H9 (cell line): ENCODE results near the gene PPP1R14C. TPM values are rescaled to one million over a fixed set of nuclear protein-coding genes. Genes with fewer than 3 reads are reported as not detected.
A peak's percentile ranks its signal among the peaks of the same experiment; 100 is the strongest.

Experiments
- DNase-seq: peaks from one replicate; pipeline ENCODE4 v3.0.0-alpha.2; 2017
- H2AFZ ChIP-seq: one replicate; pipeline ENCODE4 v1.6.1; 2013; ENCODE audit warnings: mild to moderate bottlenecking, low read length, control low read depth, moderate library complexity
- H2AK5ac ChIP-seq: 2 replicates; pipeline ENCODE4 v1.6.1; 2013; ENCODE audit warnings: low read length, control low read depth, mixed read lengths; ENCODE audit not compliant: insufficient read length
- H2BK120ac ChIP-seq: one replicate; pipeline ENCODE4 v1.6.1; 2013; ENCODE audit warnings: low read depth, mild to moderate bottlenecking, low read length, control low read depth, inconsistent platforms; ENCODE audit not compliant: poor library complexity, severe bottlenecking
- H2BK12ac ChIP-seq: 2 replicates; pipeline ENCODE4 v1.6.1; 2013; ENCODE audit warnings: low read length, control low read depth, mixed read lengths, low read depth; ENCODE audit not compliant: insufficient read length
- H2BK15ac ChIP-seq: 2 replicates; pipeline ENCODE4 v1.6.1; 2013; ENCODE audit warnings: low read depth, low read length, control low read depth
- H2BK20ac ChIP-seq: one replicate; pipeline ENCODE4 v1.6.1; 2013; ENCODE audit warnings: low read depth, mild to moderate bottlenecking, low read length, control low read depth, inconsistent platforms; ENCODE audit not compliant: poor library complexity, severe bottlenecking
- H2BK5ac ChIP-seq: 2 replicates; pipeline ENCODE4 v1.6.1; 2013; ENCODE audit warnings: low read length, control low read depth, mixed read lengths; ENCODE audit not compliant: insufficient read length
- H3K14ac ChIP-seq: 2 replicates; pipeline ENCODE4 v1.6.1; 2013; ENCODE audit warnings: low read length, control low read depth; ENCODE audit not compliant: insufficient read depth
- H3K18ac ChIP-seq: 2 replicates; pipeline ENCODE4 v1.6.1; 2013; ENCODE audit warnings: low read depth, mild to moderate bottlenecking, mixed read lengths, low read length, control low read depth; ENCODE audit not compliant: insufficient read length
- H3K23ac ChIP-seq: 2 replicates; pipeline ENCODE4 v1.6.1; 2013; ENCODE audit warnings: low read length, control low read depth, mixed read lengths, low read depth; ENCODE audit not compliant: insufficient read length
- H3K23me2 ChIP-seq: 2 replicates; pipeline ENCODE4 v1.6.1; 2013; ENCODE audit warnings: low read depth, mild to moderate bottlenecking, mixed read lengths, low read length, control low read depth; ENCODE audit not compliant: insufficient read length, poor library complexity, severe bottlenecking
- H3K27ac ChIP-seq: 2 replicates; pipeline ENCODE4 v1.5.1; 2013; ENCODE audit warnings: low read length, control low read depth, mixed read lengths, low read depth; ENCODE audit not compliant: insufficient read length
- H3K27me3 ChIP-seq: 2 replicates; pipeline ENCODE4 v1.6.1; 2013; ENCODE audit warnings: low read length, control low read depth, inconsistent platforms; ENCODE audit not compliant: insufficient read depth
- H3K4ac ChIP-seq: 2 replicates; pipeline ENCODE4 v1.6.1; 2013; ENCODE audit warnings: low read depth, mild to moderate bottlenecking, control low read depth, inconsistent platforms, low read length, moderate library complexity
- H3K4me1 ChIP-seq: 2 replicates; pipeline ENCODE4 v1.6.1; 2013; ENCODE audit warnings: low read length, control low read depth, inconsistent platforms; ENCODE audit not compliant: insufficient read depth
- H3K4me2 ChIP-seq: 2 replicates; pipeline ENCODE4 v1.6.1; 2013; ENCODE audit warnings: low read length, control low read depth, mixed read lengths; ENCODE audit not compliant: insufficient read length, insufficient read depth
- H3K56ac ChIP-seq: 2 replicates; pipeline ENCODE4 v1.6.1; 2013; ENCODE audit warnings: low read depth, mild to moderate bottlenecking, mixed read lengths, low read length, control low read depth; ENCODE audit not compliant: insufficient read length
- H3K79me1 ChIP-seq: 2 replicates; pipeline ENCODE4 v1.6.1; 2013; ENCODE audit warnings: low read depth, mild to moderate bottlenecking, moderate library complexity, low read length, control low read depth, inconsistent platforms; ENCODE audit not compliant: insufficient read depth, poor library complexity, severe bottlenecking
- H3K79me2 ChIP-seq: 2 replicates; pipeline ENCODE4 v1.6.1; 2013; ENCODE audit warnings: low read length, control low read depth, inconsistent platforms; ENCODE audit not compliant: insufficient read depth
- H3K9ac ChIP-seq: 2 replicates; pipeline ENCODE4 v1.6.1; 2013; ENCODE audit warnings: low read length, control low read depth, mixed read lengths; ENCODE audit not compliant: insufficient read length; ENCODE audit errors: extremely low read depth
- H3K9me3 ChIP-seq: one replicate; pipeline ENCODE4 v1.6.1; 2013; ENCODE audit warnings: low read depth, low read length, inconsistent platforms; ENCODE audit not compliant: control insufficient read depth
- H3T11ph ChIP-seq: one replicate; pipeline ENCODE4 v1.6.1; 2013; ENCODE audit warnings: mild to moderate bottlenecking, low read length, control low read depth, inconsistent platforms
- H4K20me1 ChIP-seq: one replicate; pipeline ENCODE4 v1.6.1; 2013; ENCODE audit not compliant: control insufficient read depth, insufficient read length, insufficient read depth
- H4K5ac ChIP-seq: 2 replicates; pipeline ENCODE4 v1.6.1; 2013; ENCODE audit warnings: low read depth, mild to moderate bottlenecking, mixed read lengths, low read length, control low read depth; ENCODE audit not compliant: insufficient read length
- H4K8ac ChIP-seq: replicated peaks from 2 replicates; pipeline ENCODE4 v1.6.1; 2013; ENCODE audit warnings: low read length, control low read depth, mixed read lengths, low read depth; ENCODE audit not compliant: insufficient read length
- H4K91ac ChIP-seq: 2 replicates; pipeline ENCODE4 v1.6.1; 2013; ENCODE audit warnings: low read depth, mild to moderate bottlenecking, moderate library complexity, mixed read lengths, low read length, control low read depth; ENCODE audit not compliant: insufficient read length
- H3K27ac Mint-ChIP-seq, 3 experiments: 2 replicates in 2 of 3; 3 replicates in 1 of 3; pipeline ENCODE4 v1.8.0; 2020 to 2021; ENCODE audit warnings: mixed read lengths in 3 of 3, mild to moderate bottlenecking in 1 of 3, moderate library complexity in 1 of 3
- H3K27me3 Mint-ChIP-seq: 2 replicates; pipeline ENCODE4 v1.8.0; 2021; ENCODE audit warnings: low read depth, mild to moderate bottlenecking, moderate library complexity, mixed read lengths
- H3K36me3 Mint-ChIP-seq, 3 experiments: 2 replicates in 2 of 3; 3 replicates in 1 of 3; pipeline ENCODE4 v1.8.0; 2020 to 2021; ENCODE audit warnings: low read depth in 3 of 3, mixed read lengths in 3 of 3; ENCODE audit not compliant: insufficient read depth in 1 of 3
- H3K4me1 Mint-ChIP-seq, 2 experiments: 2 replicates each; pipeline ENCODE4 v1.8.0; 2020; ENCODE audit warnings: mixed read lengths in 2 of 2
- H3K4me3 Mint-ChIP-seq, 2 experiments: 2 replicates in 1 of 2; 3 replicates in 1 of 2; pipeline ENCODE4 v1.8.0; 2020 to 2021; ENCODE audit warnings: mild to moderate bottlenecking in 2 of 2, mixed read lengths in 2 of 2, moderate library complexity in 1 of 2
- H3K9me3 Mint-ChIP-seq, 2 experiments: 2 replicates in 1 of 2; 3 replicates in 1 of 2; pipeline ENCODE4 v1.8.0; 2020; ENCODE audit warnings: mild to moderate bottlenecking in 2 of 2, mixed read lengths in 2 of 2, moderate library complexity in 1 of 2
- CTCF ChIP-seq: fragments of 200-600 bp; sonication (generic); conservative IDR thresholded peaks from 3 replicates; pipeline ENCODE4 v1.8.0; 2021; ENCODE audit warnings: antibody characterized with exemption, mild to moderate bottlenecking
- WGBS: extraction: QIAGEN DNeasy Blood & Tissue Kit; methylation state at CpG from one replicate; pipeline ENCODE4 v1.1.7; 2013; ENCODE audit warnings: missing lambda C conversion rate, low lambda C conversion rate, mixed read lengths; ENCODE audit not compliant: insufficient read length; ENCODE audit errors: extremely low coverage; 5-methylcytosine and 5-hydroxymethylcytosine counted together
- total RNA-seq: library from RNA; stranded (reverse); gene quantifications from 2 replicates; pipeline ENCODE4 v1.2.1, GENCODE V29; 2021

PPP1R14C gene
- total RNA-seq, 1 experiment from 2014 or later = 0.37 TPM

GRCh38 chr6:150276168-150276936, 133.5 kb downstream of the PPP1R14C start:
- Histone ChIP-seq H4K20me1 (no peaks in the 10 kb centered on the region), H3K79me1 (no peaks in the 10 kb centered on the region), H3T11ph (no peak overlapping the region), H3K4me2 (no peak overlapping the region), H3K9ac (no peak overlapping the region), H3K23ac (no peak overlapping the region), H2BK12ac (no peak overlapping the region), H3K18ac (no peak overlapping the region), H2AK5ac (no peak overlapping the region), H3K14ac (no peak overlapping the region), H2AFZ (no peak overlapping the region), H2BK120ac (no peak overlapping the region), H3K4ac (no peak overlapping the region), H2BK15ac (no peak overlapping the region), H2BK20ac (no peak overlapping the region), H3K56ac (no peak overlapping the region), H4K5ac (no peak overlapping the region), H2BK5ac (no peak overlapping the region), H3K27me3 (no peaks in the 10 kb centered on the region), H3K79me2 (no peaks in the 10 kb centered on the region), H3K4me1 (no peaks in the 10 kb centered on the region), H3K27ac (no peak overlapping the region), H3K23me2 (no peaks in the 10 kb centered on the region), H4K8ac (no peak overlapping the region), H3K9me3 (no peaks in the 10 kb centered on the region), H4K91ac (no peak overlapping the region)
- peak overlapping the region in 1 of 3 experiments; percentile 32; a peak in 1 of 7 replicates for H3K27ac Mint-ChIP-seq
- no peak for TF ChIP-seq CTCF
- H3K36me3 Mint-ChIP-seq = 0 out of 7 replicates have a peak, but pooled peaks cover 0 to 2% (median 0%) of the 10 kb centered on the region in 3 experiments
- H3K4me1 Mint-ChIP-seq = peaks cover 5 to 8% of the 10 kb centered on the region in 2 experiments; a peak in 2 of 4 replicates
- no CpG with 5 or more reads among the region's 8 CpGs for WGBS
- no peak for DNase-seq
- H3K27me3 Mint-ChIP-seq = peaks cover 10% of the 10 kb centered on the region
- no peaks in the 10 kb centered on the region; a peak in 1 of 5 replicates for H3K9me3 Mint-ChIP-seq
- no peak overlapping the region for H3K4me3 Mint-ChIP-seq
